ENCODE data around the gene LMAN1L. TPM values are rescaled to one million over a fixed set of nuclear protein-coding genes. Genes with fewer than 3 reads are reported as not detected.

Gene LMAN1L
- total RNA-seq, 1 donor from 2014 or later: 0.65 TPM

GRCh38 chr15:74769463-74770025 lies 43.1 kb upstream of the LMAN1L start:
- no peaks in the 10 kb centered on the region for H3K36me3 Mint-ChIP-seq
- no peak overlapping the region for H3K4me3 Mint-ChIP-seq
- peaks cover 18% of the 10 kb centered on the region for H3K27me3 Mint-ChIP-seq (ENCODE audit: low read depth)
- H3K4me1 Mint-ChIP-seq: peaks cover 6% of the 10 kb centered on the region
- no peak for TF ChIP-seq CTCF (IDR thresholded peaks at IDR 0.05; ENCODE audit: unreplicated experiment)
- DNase-seq (ENCODE audit: low spot score in 2 of 2, unreplicated experiment in 2 of 2): no peak
- H3K9me3 Mint-ChIP-seq: no peaks in the 10 kb centered on the region
- no peak overlapping the region for H3K27ac Mint-ChIP-seq

GRCh38 chr15:74770211-74770903 lies 42.3 kb upstream of the LMAN1L start:
- DNase-seq (ENCODE audit: low spot score in 2 of 2, unreplicated experiment in 2 of 2): no peak
- H3K4me1 Mint-ChIP-seq: peaks cover 4% of the 10 kb centered on the region
- no peak for TF ChIP-seq CTCF (IDR thresholded peaks at IDR 0.05; ENCODE audit: unreplicated experiment)
- no peak overlapping the region for H3K4me3 Mint-ChIP-seq
- H3K27me3 Mint-ChIP-seq (ENCODE audit: low read depth): peaks cover 18% of the 10 kb centered on the region
- no peak overlapping the region for H3K27ac Mint-ChIP-seq
- H3K9me3 Mint-ChIP-seq: no peaks in the 10 kb centered on the region
- no peaks in the 10 kb centered on the region for H3K36me3 Mint-ChIP-seq

GRCh38 chr15:74773329-74773728 lies 39.3 kb upstream of the LMAN1L start:
- peaks cover 19% of the 10 kb centered on the region for H3K4me1 Mint-ChIP-seq
- no peak overlapping the region for H3K27ac Mint-ChIP-seq

GRCh38 chr15:74773731-74774252 lies 38.8 kb upstream of the LMAN1L start:
- TF ChIP-seq CTCF (IDR thresholded peaks at IDR 0.05; ENCODE audit: unreplicated experiment): no peak
- Mint-ChIP-seq H3K9me3 (no peaks in the 10 kb centered on the region), H3K36me3 (no peaks in the 10 kb centered on the region), H3K4me3 (no peak overlapping the region), H3K27me3 (ENCODE audit: low read depth) (peaks cover 17% of the 10 kb centered on the region), H3K27ac (no peak overlapping the region), H3K4me1 (peaks cover 16% of the 10 kb centered on the region)
- no peak for DNase-seq (ENCODE audit: low spot score in 2 of 2, unreplicated experiment in 2 of 2)

More at GRCh38 chr15:74773329-74773728, 39.3 kb upstream of the LMAN1L start:
- H3K36me3 Mint-ChIP-seq: no peaks in the 10 kb centered on the region
- no peaks in the 10 kb centered on the region for H3K9me3 Mint-ChIP-seq
- TF ChIP-seq CTCF (IDR thresholded peaks at IDR 0.05; ENCODE audit: unreplicated experiment): no peak
- no peak for DNase-seq (ENCODE audit: low spot score in 2 of 2, unreplicated experiment in 2 of 2)
- H3K4me3 Mint-ChIP-seq: no peak overlapping the region
- H3K27me3 Mint-ChIP-seq (ENCODE audit: low read depth): peaks cover 18% of the 10 kb centered on the region

GRCh38 chr15:74775132-74775562 lies 37.5 kb upstream of the LMAN1L start:
- no peaks in the 10 kb centered on the region for H3K36me3 Mint-ChIP-seq
- H3K4me1 Mint-ChIP-seq: peaks cover 20% of the 10 kb centered on the region
- H3K27me3 Mint-ChIP-seq (ENCODE audit: low read depth): peaks cover 9% of the 10 kb centered on the region
- no peaks in the 10 kb centered on the region for H3K9me3 Mint-ChIP-seq
- no peak for DNase-seq (ENCODE audit: low spot score in 2 of 2, unreplicated experiment in 2 of 2)
- H3K4me3 Mint-ChIP-seq: no peak overlapping the region
- H3K27ac Mint-ChIP-seq: no peak overlapping the region
- TF ChIP-seq CTCF (IDR thresholded peaks at IDR 0.05; ENCODE audit: unreplicated experiment): no peak
